Keratinocyte (primary cell): Measurements from ENCODE around the gene PAQR4. TPM values are rescaled to one million over a fixed set of nuclear protein-coding genes. Genes with fewer than 3 reads are reported as not detected.
"Not testable (repeated sequence)": the region's sequence is repeated elsewhere in the genome, so short reads cannot be mapped to it uniquely, and the experiment has no call there.

Source experiments
- DNase-seq: peaks from one replicate; pipeline ENCODE4 v3.0.0-alpha.2; 2011; ENCODE audit warnings: low read depth, missing footprints, low spot score
- FAIRE-seq: peaks from 2 replicates; lab custom pipeline; 2011; peaks lifted over from hg19 to GRCh38; lab: Jason Lieb, UNC
- H2AFZ ChIP-seq: 2 replicates; pipeline ENCODE4 v1.6.0; 2012; ENCODE audit warnings: low read length, control low read depth, inconsistent platforms; ENCODE audit not compliant: control insufficient read depth
- H3K27ac ChIP-seq: 2 replicates; pipeline ENCODE4 v1.5.1; 2011; ENCODE audit warnings: low read length; ENCODE audit not compliant: control insufficient read depth, insufficient read depth
- H3K27me3 ChIP-seq: 3 replicates; pipeline ENCODE4 v1.6.0; 2011; ENCODE audit warnings: low read length; ENCODE audit not compliant: control insufficient read depth, insufficient read depth; ENCODE audit errors: extremely low read depth
- H3K36me3 ChIP-seq, 2 experiments: 2 replicates in 1 of 2; 3 replicates in 1 of 2; pipeline ENCODE4 v1.5.1; 2011; ENCODE audit warnings: low read length in 2 of 2, mild to moderate bottlenecking in 1 of 2; ENCODE audit not compliant: control insufficient read depth in 2 of 2, insufficient read depth in 2 of 2; ENCODE audit errors: extremely low read depth in 1 of 2
- H3K4me1 ChIP-seq: 3 replicates; pipeline ENCODE4 v1.5.1; 2011; ENCODE audit warnings: low read length; ENCODE audit not compliant: control insufficient read depth, insufficient read depth; ENCODE audit errors: extremely low read depth
- H3K4me2 ChIP-seq: 3 replicates; pipeline ENCODE4 v1.6.0; 2011; ENCODE audit warnings: low read depth, low read length; ENCODE audit not compliant: control insufficient read depth, insufficient read depth; ENCODE audit errors: extremely low read depth
- H3K4me3 ChIP-seq, 3 experiments: fragments of 200-600 bp in 1 of 3; sonication (generic) in 1 of 3; 2 replicates in 2 of 3; 3 replicates in 1 of 3; pipeline ENCODE4 v1.5.1; 2011 to 2016; ENCODE audit warnings: low read length in 3 of 3, mild to moderate bottlenecking in 3 of 3, control low read depth in 2 of 3, inconsistent platforms in 1 of 3, low read depth in 1 of 3, mixed read lengths in 1 of 3, mixed run types in 1 of 3, moderate library complexity in 1 of 3; ENCODE audit not compliant: control insufficient read depth in 2 of 3, insufficient read depth in 2 of 3; ENCODE audit errors: extremely low read depth in 1 of 3
- H3K79me2 ChIP-seq: 2 replicates; pipeline ENCODE4 v1.6.0; 2012; ENCODE audit warnings: low read length; ENCODE audit not compliant: control insufficient read depth, insufficient read depth
- H3K9ac ChIP-seq: 3 replicates; pipeline ENCODE4 v1.6.0; 2011; ENCODE audit warnings: low read length; ENCODE audit not compliant: control insufficient read depth, insufficient read depth; ENCODE audit errors: extremely low read depth
- H3K9me1 ChIP-seq: 3 replicates; pipeline ENCODE4 v1.6.0; 2011; ENCODE audit warnings: low read length; ENCODE audit not compliant: control insufficient read depth, insufficient read depth; ENCODE audit errors: extremely low read depth
- H3K9me3 ChIP-seq: 2 replicates; pipeline ENCODE4 v1.5.1; 2012; ENCODE audit warnings: low read depth, low read length; ENCODE audit not compliant: control insufficient read depth
- H4K20me1 ChIP-seq: 3 replicates; pipeline ENCODE4 v1.6.0; 2011; ENCODE audit warnings: low read length; ENCODE audit not compliant: control insufficient read depth, insufficient read depth; ENCODE audit errors: extremely low read depth
- EZH2 ChIP-seq: IDR thresholded peaks from one replicate; pipeline ENCODE4 v1.6.1; 2012; ENCODE audit warnings: inconsistent platforms, mild to moderate bottlenecking, low read length, moderate library complexity
- dilution Hi-C: fragments of 300-500 bp; cut with MboI; formaldehyde crosslinking; loops from one replicate; pipeline ENCODE4 v1.7.0; 2020; ENCODE audit warnings: low sequenced_read_pairs; ENCODE audit not compliant: extremely low pct_ligation_motif_present
- polyA plus RNA-seq, 5 experiments: library from polyadenylated mRNA; depleted of rRNA in 3 of 5; stranded (reverse) in 3 of 5; stranded (forward) in 1 of 5; unstranded in 1 of 5; fragments of >200 nt; gene quantifications; 1 replicate in 1 of 5; 2 replicates in 3 of 5; 3 replicates in 1 of 5; pipeline versions ENCODE4 v1.2.1 to v1.2.3, GENCODE V29; 2011 to 2012; ENCODE audit warnings: missing spikeins in 2 of 5, low read depth in 1 of 5, low replicate concordance in 1 of 5
- TF ChIP-seq, protein P1 (sequence below), 3 experiments: IDR thresholded peaks in 1 of 3; conservative IDR thresholded peaks in 1 of 3; optimal IDR thresholded peaks in 1 of 3; 2 replicates in 2 of 3; 3 replicates in 1 of 3; pipeline versions ENCODE3 to v1.5.1; 2011; ENCODE audit warnings: low read length in 3 of 3, mild to moderate bottlenecking in 3 of 3, moderate library complexity in 2 of 3, control low read depth in 1 of 3, inconsistent platforms in 1 of 3; ENCODE audit not compliant: insufficient read depth in 2 of 3; ENCODE audit errors: extremely low read depth in 1 of 3

The PAQR4 gene
- polyA plus RNA-seq, 1 donor (not counting 4 experiments of a cell fraction or from before 2014, with no cell fraction given): 16.8 TPM

GRCh38 chr16:2939968-2940367, 29.2 kb upstream of the PAQR4 start:
- H3K4me1 ChIP-seq: no peaks in the 10 kb centered on the region
- no peaks in the 10 kb centered on the region for H3K9me1 ChIP-seq
- no peak overlapping the region for H3K4me3 ChIP-seq
- H2AFZ ChIP-seq: no peak overlapping the region
- no peaks in the 10 kb centered on the region for H3K9me3 ChIP-seq
- H3K36me3 ChIP-seq: peaks cover 20 to 33% of the 10 kb centered on the region in 2 experiments
- H3K27ac ChIP-seq: no peak overlapping the region
- no peaks in the 10 kb centered on the region for H4K20me1 ChIP-seq
- TF ChIP-seq, protein P1, sequence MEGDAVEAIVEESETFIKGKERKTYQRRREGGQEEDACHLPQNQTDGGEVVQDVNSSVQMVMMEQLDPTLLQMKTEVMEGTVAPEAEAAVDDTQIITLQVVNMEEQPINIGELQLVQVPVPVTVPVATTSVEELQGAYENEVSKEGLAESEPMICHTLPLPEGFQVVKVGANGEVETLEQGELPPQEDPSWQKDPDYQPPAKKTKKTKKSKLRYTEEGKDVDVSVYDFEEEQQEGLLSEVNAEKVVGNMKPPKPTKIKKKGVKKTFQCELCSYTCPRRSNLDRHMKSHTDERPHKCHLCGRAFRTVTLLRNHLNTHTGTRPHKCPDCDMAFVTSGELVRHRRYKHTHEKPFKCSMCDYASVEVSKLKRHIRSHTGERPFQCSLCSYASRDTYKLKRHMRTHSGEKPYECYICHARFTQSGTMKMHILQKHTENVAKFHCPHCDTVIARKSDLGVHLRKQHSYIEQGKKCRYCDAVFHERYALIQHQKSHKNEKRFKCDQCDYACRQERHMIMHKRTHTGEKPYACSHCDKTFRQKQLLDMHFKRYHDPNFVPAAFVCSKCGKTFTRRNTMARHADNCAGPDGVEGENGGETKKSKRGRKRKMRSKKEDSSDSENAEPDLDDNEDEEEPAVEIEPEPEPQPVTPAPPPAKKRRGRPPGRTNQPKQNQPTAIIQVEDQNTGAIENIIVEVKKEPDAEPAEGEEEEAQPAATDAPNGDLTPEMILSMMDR (optimal IDR thresholded peaks at IDR 0.05 in 1 of 3, IDR thresholded peaks at IDR 0.05 in 1 of 3, conservative IDR thresholded peaks at IDR 0.05 in 1 of 3; ENCODE audit: extremely low read depth in 1 of 3, insufficient read depth in 2 of 3, low read length in 3 of 3): no peak
- no peak for TF ChIP-seq EZH2
- no peak for FAIRE-seq
- H3K4me2 ChIP-seq: no peak overlapping the region
- dilution Hi-C loops: no loop called here
- H3K79me2 ChIP-seq: no peaks in the 10 kb centered on the region
- no peak overlapping the region for H3K9ac ChIP-seq
- no peaks in the 10 kb centered on the region for H3K27me3 ChIP-seq
- no peak for DNase-seq

- dilution Hi-C loops: no loop called here
- H3K9me1 ChIP-seq: no peaks in the 10 kb centered on the region
- H3K4me1 ChIP-seq: no peaks in the 10 kb centered on the region
- H3K9me3 ChIP-seq: no peaks in the 10 kb centered on the region
- no peaks in the 10 kb centered on the region for H4K20me1 ChIP-seq
- FAIRE-seq (no peak), DNase-seq (no peak)
- no peaks in the 10 kb centered on the region for H3K79me2 ChIP-seq
- H3K36me3 ChIP-seq: peaks cover 15 to 24% of the 10 kb centered on the region in 2 experiments
- H3K27me3 ChIP-seq: no peaks in the 10 kb centered on the region
- H3K27ac ChIP-seq: no peak overlapping the region
- TF ChIP-seq, protein P1 (optimal IDR thresholded peaks at IDR 0.05 in 1 of 3, IDR thresholded peaks at IDR 0.05 in 1 of 3, conservative IDR thresholded peaks at IDR 0.05 in 1 of 3; ENCODE audit: extremely low read depth in 1 of 3, insufficient read depth in 2 of 3, low read length in 3 of 3): no peak
- no peak overlapping the region for H2AFZ ChIP-seq
- H3K9ac ChIP-seq: no peak overlapping the region
- no peak overlapping the region for H3K4me2 ChIP-seq
- H3K4me3 ChIP-seq: no peak overlapping the region
Observed at GRCh38 chr16:2942045-2942444, 27.1 kb upstream of the PAQR4 start.

DNA sequence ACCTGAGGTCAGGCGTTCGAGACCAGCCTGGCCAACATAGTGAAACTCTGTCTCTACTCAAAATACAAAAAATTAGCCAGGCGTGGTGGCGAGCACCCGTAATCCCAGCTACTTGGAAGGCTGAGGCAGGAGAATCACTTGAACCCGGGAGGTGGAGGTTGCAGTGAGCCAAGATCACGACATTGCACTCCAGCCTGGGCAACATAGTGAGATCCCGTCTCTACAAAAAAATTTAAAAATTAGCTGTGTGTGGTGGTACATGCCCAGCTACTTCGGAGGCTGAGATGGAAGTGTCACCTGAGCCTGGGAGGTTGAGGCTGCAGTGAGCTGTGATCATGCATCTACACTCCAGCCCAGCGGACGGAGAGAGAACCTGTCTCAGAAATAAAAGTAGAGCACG, 25.4 kb upstream of the PAQR4 start:
- H3K9me3 ChIP-seq, H3K4me3 ChIP-seq, H3K4me2 ChIP-seq, FAIRE-seq, H3K4me1 ChIP-seq, H2AFZ ChIP-seq, H3K27ac ChIP-seq, DNase-seq, dilution Hi-C loops, H4K20me1 ChIP-seq, H3K9ac ChIP-seq, H3K27me3 ChIP-seq, H3K9me1 ChIP-seq, H3K79me2 ChIP-seq: not testable (repeated sequence)
- H3K36me3 ChIP-seq: peaks cover 8 to 18% of the 10 kb centered on the region in 2 experiments
